Glutamatergic neuron (in vitro differentiated cells): ENCODE measurements around the gene TAF1D. TPM values are rescaled to one million over a fixed set of nuclear protein-coding genes. Genes with fewer than 3 reads are reported as not detected.

Source experiments
- DNase-seq: peaks from one replicate; pipeline ENCODE4 v3.0.0; 2022
- H3K27ac Mint-ChIP-seq: one replicate; pipeline ENCODE4 v1.8.0; 2020; ENCODE audit warnings: mild to moderate bottlenecking, mixed read lengths, inconsistent platforms; ENCODE audit not compliant: unreplicated experiment
- H3K27me3 Mint-ChIP-seq: one replicate; pipeline ENCODE4 v1.8.0; 2020; ENCODE audit warnings: mild to moderate bottlenecking, moderate library complexity, mixed read lengths, inconsistent platforms; ENCODE audit not compliant: unreplicated experiment
- H3K36me3 Mint-ChIP-seq: one replicate; pipeline ENCODE4 v1.8.0; 2020; ENCODE audit warnings: mild to moderate bottlenecking, mixed read lengths, inconsistent platforms; ENCODE audit not compliant: unreplicated experiment
- H3K4me1 Mint-ChIP-seq: one replicate; pipeline ENCODE4 v1.8.0; 2020; ENCODE audit warnings: mild to moderate bottlenecking, low read depth, mixed read lengths, inconsistent platforms; ENCODE audit not compliant: unreplicated experiment
- H3K4me3 Mint-ChIP-seq: one replicate; pipeline ENCODE4 v1.8.0; 2020; ENCODE audit warnings: mild to moderate bottlenecking, mixed read lengths, inconsistent platforms; ENCODE audit not compliant: unreplicated experiment
- H3K9me3 Mint-ChIP-seq: one replicate; pipeline ENCODE4 v1.8.0; 2020; ENCODE audit warnings: mild to moderate bottlenecking, moderate library complexity, mixed read lengths, inconsistent platforms; ENCODE audit not compliant: unreplicated experiment
- CTCF ChIP-seq: fragments of 200-600 bp; sonication (generic); IDR thresholded peaks from one replicate; pipeline ENCODE4 v1.5.0; 2021; ENCODE audit not compliant: partially characterized antibody, unreplicated experiment
- total RNA-seq: library from RNA; stranded (reverse); fragmentation: NEBNext Ultra II Directional; extraction: Animal tissue kit (Norgen Biotek cat#: 25700); gene quantifications from one replicate; pipeline ENCODE4 v1.2.1, GENCODE V29; 2021; ENCODE audit not compliant: unreplicated experiment

TAF1D gene
- total RNA-seq, 1 donor from 2014 or later: 71.9 TPM

- Mint-ChIP-seq H3K27me3 (peaks cover 3% of the 10 kb centered on the region), H3K36me3 (no peaks in the 10 kb centered on the region), H3K27ac (no peak overlapping the region), H3K9me3 (peaks cover 7% of the 10 kb centered on the region), H3K4me1 (peaks cover 15% of the 10 kb centered on the region), H3K4me3 (peak overlapping the region; percentile 89)
- no peak for DNase-seq
- TF ChIP-seq CTCF: no peak
These were observed 2.6 kb downstream of the TAF1D start for GRCh38 chr11:93738647-93739081.

GRCh38 chr11:93737904-93738612 lies 3.2 kb downstream of the TAF1D start:
- Mint-ChIP-seq H3K4me3 (no peak overlapping the region), H3K36me3 (no peaks in the 10 kb centered on the region), H3K4me1 (peaks cover 15% of the 10 kb centered on the region), H3K9me3 (peaks cover 7% of the 10 kb centered on the region), H3K27me3 (peaks cover 3% of the 10 kb centered on the region), H3K27ac (no peak overlapping the region)
- no peak for TF ChIP-seq CTCF
- no peak for DNase-seq

- H3K9me3 Mint-ChIP-seq: no peaks in the 10 kb centered on the region
- peaks cover 15% of the 10 kb centered on the region for H3K4me1 Mint-ChIP-seq
- TF ChIP-seq CTCF: no peak
- H3K36me3 Mint-ChIP-seq: no peaks in the 10 kb centered on the region
- no peak overlapping the region for H3K27ac Mint-ChIP-seq
- no peaks in the 10 kb centered on the region for H3K27me3 Mint-ChIP-seq
- DNase-seq: no peak
- H3K4me3 Mint-ChIP-seq: no peak overlapping the region
These were observed 5.2 kb downstream of the TAF1D start for GRCh38 chr11:93736129-93736528.

GRCh38 chr11:93735627-93736026 lies 5.7 kb downstream of the TAF1D start:
- Mint-ChIP-seq H3K27ac (no peak overlapping the region), H3K4me3 (no peak overlapping the region), H3K36me3 (no peaks in the 10 kb centered on the region), H3K9me3 (no peaks in the 10 kb centered on the region), H3K27me3 (no peaks in the 10 kb centered on the region), H3K4me1 (peaks cover 15% of the 10 kb centered on the region)
- TF ChIP-seq CTCF: no peak
- no peak for DNase-seq

- DNase-seq: no peak
- Mint-ChIP-seq H3K27me3 (no peaks in the 10 kb centered on the region), H3K27ac (no peak overlapping the region), H3K36me3 (no peaks in the 10 kb centered on the region), H3K4me3 (no peak overlapping the region), H3K9me3 (no peaks in the 10 kb centered on the region), H3K4me1 (peaks cover 14% of the 10 kb centered on the region)
- TF ChIP-seq CTCF: no peak
These were observed 6.7 kb downstream of the TAF1D start for GRCh38 chr11:93734427-93735222.
